HG03097 (cell line): ENCODE measurements around the gene TLR9.

Experiments
- ATAC-seq: cut with Tn5 transposase; IDR thresholded peaks from one replicate; pipeline ENCODE4 v1.9.1; 2021; ENCODE audit not compliant: unreplicated experiment, low FRiP score

Gene TLR9

DNA sequence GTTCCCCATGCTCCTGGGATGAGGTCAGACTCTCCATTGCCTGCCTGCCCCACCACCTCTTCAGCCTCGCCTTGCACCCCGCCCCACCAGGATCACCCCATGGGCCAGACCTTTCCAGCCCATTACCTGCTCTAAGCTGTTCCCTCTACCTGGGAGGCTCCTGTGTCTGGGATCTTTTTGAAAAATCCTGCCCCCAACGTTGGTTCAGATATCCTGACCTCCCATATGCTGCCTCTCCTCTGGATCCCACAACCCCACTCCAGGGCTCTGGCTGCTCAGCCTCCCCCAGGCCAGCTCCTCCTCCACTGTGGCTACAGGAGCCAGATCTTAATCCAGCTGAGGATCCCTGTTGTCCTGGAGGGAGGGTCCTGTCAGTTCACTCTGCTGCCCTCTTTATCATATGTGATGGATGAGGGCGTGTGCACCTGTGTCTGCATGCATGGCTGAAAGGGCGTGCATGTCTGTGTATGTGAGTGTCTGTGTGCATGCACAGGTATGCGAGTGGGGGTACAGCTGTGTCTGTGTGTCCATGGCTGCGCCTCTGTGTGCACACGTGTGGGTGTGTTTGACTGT is 49.2 kb downstream of the TLR9 start:
- no peak for ATAC-seq

DNA sequence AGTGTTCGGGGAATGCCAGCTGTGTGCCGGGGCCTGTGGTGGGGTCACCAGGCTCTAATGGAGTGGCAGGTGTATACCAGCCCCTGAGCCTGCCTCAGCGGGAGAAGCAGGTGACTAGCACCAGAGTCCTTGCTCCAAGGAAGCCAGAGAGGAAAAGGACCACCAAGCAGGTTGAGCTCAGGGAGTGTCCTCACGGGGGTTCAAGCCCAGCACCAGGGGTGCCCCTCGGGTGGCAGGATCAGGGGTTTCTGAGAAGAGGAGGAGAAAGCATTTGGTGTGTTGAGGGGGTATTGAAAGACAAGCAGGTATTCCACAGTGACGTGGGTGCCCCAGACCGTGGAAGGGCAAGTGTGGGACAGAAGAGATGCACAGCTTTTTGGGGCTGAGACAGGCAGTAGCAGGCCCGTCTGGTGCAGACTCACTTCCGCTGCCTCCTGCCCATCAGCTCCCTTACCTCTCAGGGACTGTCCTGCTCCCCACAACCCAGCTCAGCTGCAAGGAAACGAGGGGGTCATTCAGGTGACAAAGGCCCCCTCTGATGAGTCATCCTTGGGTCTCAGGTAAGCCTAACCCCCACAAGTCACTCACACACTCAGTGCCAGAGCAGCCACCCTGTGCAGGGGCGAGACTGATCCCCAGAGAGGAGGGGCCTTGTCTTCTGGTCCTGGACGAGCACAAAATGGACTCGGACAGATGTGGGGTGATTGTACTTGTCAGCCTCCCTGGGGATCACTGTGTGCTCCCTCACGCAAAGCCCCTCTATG is 49.8 kb downstream of the TLR9 start:
- no peak for ATAC-seq

GRCh38 chr3:52174896-52175295 is 50.5 kb downstream of the TLR9 start:
- ATAC-seq: no peak

- ATAC-seq: no peak
Observed at GRCh38 chr3:52173101-52173500, 52.3 kb downstream of the TLR9 start.

DNA sequence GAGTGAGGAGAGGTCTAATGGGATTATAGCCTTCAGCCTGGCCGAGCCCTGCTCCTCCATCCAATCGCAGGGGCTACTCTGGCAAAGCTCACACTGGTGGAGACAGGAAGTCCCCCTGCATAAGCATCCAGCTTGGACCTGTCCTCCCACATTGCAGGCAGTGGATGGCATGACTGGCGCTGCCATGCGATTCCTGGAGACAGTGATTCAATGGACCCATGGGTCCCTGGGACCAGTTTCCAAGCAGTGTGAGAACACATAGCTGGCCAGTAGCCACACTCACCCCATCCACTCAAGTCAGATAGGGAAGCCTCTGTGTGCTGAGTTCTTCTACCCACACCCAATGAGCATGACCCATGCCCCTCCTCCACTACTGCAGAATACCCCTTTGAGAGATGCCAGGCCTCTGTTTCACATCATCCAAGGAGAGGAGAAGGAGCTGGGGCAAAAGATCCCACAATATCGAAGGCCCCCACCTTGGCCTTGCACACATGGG is 53.1 kb downstream of the TLR9 start:
- ATAC-seq: no peak

DNA sequence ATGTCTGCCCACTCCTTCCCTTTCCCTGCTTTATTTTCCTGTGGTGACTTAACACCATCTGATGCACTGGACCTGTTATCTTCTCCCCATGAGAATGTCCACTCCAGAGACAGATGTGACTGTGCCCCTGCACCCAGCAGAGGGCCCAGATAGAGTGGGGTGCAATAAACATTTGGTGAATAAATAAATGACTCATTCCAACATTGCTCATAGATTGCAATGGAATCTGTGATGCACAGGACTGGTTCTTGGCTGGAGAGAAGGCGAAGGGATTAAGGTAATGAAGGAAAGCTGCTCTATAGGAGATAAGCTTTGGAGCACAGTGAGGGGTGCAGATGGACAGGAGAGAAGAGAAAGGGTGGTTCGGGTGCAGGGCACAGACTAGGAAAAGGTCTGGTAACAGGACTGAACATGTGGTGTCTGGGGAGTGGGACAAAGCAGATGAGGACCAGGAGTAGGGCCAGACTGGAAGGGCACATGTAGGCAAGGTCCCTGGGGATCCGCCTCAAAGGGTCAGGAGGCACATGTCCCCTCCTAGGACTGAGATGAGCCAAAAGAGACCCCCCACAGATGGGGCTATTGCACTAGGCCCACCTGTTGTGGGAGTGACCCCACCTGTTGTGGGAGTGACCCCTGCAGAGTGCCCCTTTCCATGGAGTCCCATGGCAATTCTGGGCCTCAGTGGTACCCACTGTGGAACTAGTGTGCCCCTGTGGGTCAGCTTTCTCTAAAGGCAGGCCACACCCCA is 53.8 kb downstream of the TLR9 start:
- no peak for ATAC-seq
